Endothelial cell of umbilical vein (primary cell): ENCODE data around the gene RTL10. TPM values are rescaled to one million over a fixed set of nuclear protein-coding genes. Genes with fewer than 3 reads are reported as not detected.
A peak's percentile ranks its signal among the peaks of the same experiment; 100 is the strongest.

Source experiments
- BruUV-seq: library from RNA; stranded (reverse); fragments of 400-500 nt; replicated peaks from 2 replicates; lab custom pipeline; 2021; lab: Mats Ljungman, UMichigan
- CTCF ChIA-PET: fragments of 300-600, 350-600 bp; sonication (Branson Sonifier 250); formaldehyde crosslinking; loops from one replicate; lab custom pipeline; 2021; ENCODE audit warnings: antibody characterized with exemption, inconsistent platforms; lab: Charles Lee
- POLR2A ChIA-PET: fragments of 300-600, 350-600 bp; sonication (Branson Sonifier 250); formaldehyde crosslinking; loops from one replicate; lab custom pipeline; 2021; ENCODE audit warnings: antibody characterized with exemption, inconsistent platforms; lab: Charles Lee
- DNase-seq: peaks from one replicate; pipeline ENCODE4 v3.0.0-alpha.2; 2011; ENCODE audit warnings: low read depth, low spot score
- FAIRE-seq: peaks from 2 replicates; lab custom pipeline; 2011; peaks lifted over from hg19 to GRCh38; lab: Jason Lieb, UNC
- H2AFZ ChIP-seq: 2 replicates; pipeline ENCODE4 v1.6.0; 2012; ENCODE audit warnings: low read depth, low read length, control low read depth, inconsistent platforms
- H3K27ac ChIP-seq: 2 replicates; pipeline ENCODE4 v1.5.1; 2011; ENCODE audit warnings: low read depth, mild to moderate bottlenecking, control low read depth, low read length, moderate library complexity; ENCODE audit not compliant: insufficient read depth
- H3K27me3 ChIP-seq, 2 experiments: 2 replicates each; pipeline versions ENCODE4 v1.6.0 to v1.6.1; 2011; ENCODE audit warnings: low read length in 2 of 2, mixed read lengths in 1 of 2; ENCODE audit not compliant: control insufficient read depth in 2 of 2, insufficient read depth in 2 of 2
- H3K36me3 ChIP-seq, 2 experiments: 2 replicates in 1 of 2; 3 replicates in 1 of 2; pipeline ENCODE4 v1.5.1; 2011; ENCODE audit warnings: low read length in 2 of 2, mild to moderate bottlenecking in 1 of 2, moderate library complexity in 1 of 2; ENCODE audit not compliant: control insufficient read depth in 2 of 2, insufficient read depth in 2 of 2; ENCODE audit errors: extremely low read depth in 1 of 2
- H3K4me1 ChIP-seq: 3 replicates; pipeline ENCODE4 v1.5.1; 2011; ENCODE audit warnings: mild to moderate bottlenecking, low read length; ENCODE audit not compliant: control insufficient read depth, insufficient read depth; ENCODE audit errors: extremely low read depth
- H3K4me2 ChIP-seq: 2 replicates; pipeline ENCODE4 v1.6.1; 2011; ENCODE audit warnings: low read length, control low read depth, mixed read lengths; ENCODE audit not compliant: insufficient read depth
- H3K4me3 ChIP-seq, 3 experiments: fragments of 200-600 bp in 1 of 3; sonication (generic), shearing (Covaris generic) in 1 of 3; replicated peaks in 1 of 3; 2 replicates each; pipeline ENCODE4 v1.5.1; 2011 to 2016; ENCODE audit warnings: control low read depth in 3 of 3, low read length in 3 of 3, mild to moderate bottlenecking in 2 of 3, inconsistent platforms in 1 of 3, low read depth in 1 of 3, moderate library complexity in 1 of 3; ENCODE audit not compliant: insufficient read depth in 1 of 3
- H3K79me2 ChIP-seq: 2 replicates; pipeline ENCODE4 v1.6.0; 2012; ENCODE audit warnings: low read length, inconsistent platforms; ENCODE audit not compliant: control insufficient read depth, insufficient read depth
- H3K9ac ChIP-seq: replicated peaks from 2 replicates; pipeline ENCODE3; 2011; ENCODE audit warnings: low read length, control low read depth; ENCODE audit not compliant: insufficient read depth; ENCODE audit errors: extremely low read depth
- H3K9me1 ChIP-seq: replicated peaks from 3 replicates; pipeline ENCODE4 v1.6.0; 2011; ENCODE audit warnings: mild to moderate bottlenecking, low read length; ENCODE audit not compliant: control insufficient read depth, insufficient read depth; ENCODE audit errors: extremely low read depth
- H3K9me3 ChIP-seq: replicated peaks from 2 replicates; pipeline ENCODE4 v1.5.1; 2012; ENCODE audit warnings: low read length, inconsistent platforms; ENCODE audit not compliant: control insufficient read depth, insufficient read depth
- H4K20me1 ChIP-seq: replicated peaks from 2 replicates; pipeline ENCODE3; 2011; ENCODE audit warnings: mild to moderate bottlenecking, low read length; ENCODE audit not compliant: control insufficient read depth, insufficient read depth; ENCODE audit errors: extremely low read depth
- EZH2 ChIP-seq: IDR thresholded peaks from 2 replicates; pipeline ENCODE4 v1.6.1; 2012; ENCODE audit warnings: borderline replicate concordance, low read depth, mild to moderate bottlenecking, moderate library complexity, low read length, inconsistent platforms; ENCODE audit not compliant: severe bottlenecking
- FOS ChIP-seq: IDR thresholded peaks from 2 replicates; pipeline ENCODE4 v1.6.1; 2011; ENCODE audit warnings: mild to moderate bottlenecking, low read length, moderate library complexity, borderline replicate concordance; ENCODE audit not compliant: insufficient read depth
- GATA2 ChIP-seq: IDR thresholded peaks from 2 replicates; pipeline ENCODE4 v1.7.0; 2011; ENCODE audit warnings: low read depth, mild to moderate bottlenecking, moderate library complexity, mixed read lengths, low read length; ENCODE audit not compliant: insufficient read length, insufficient read depth
- JUN ChIP-seq: IDR thresholded peaks from 2 replicates; pipeline ENCODE4 v1.6.1; 2011; ENCODE audit warnings: borderline replicate concordance, low read depth; ENCODE audit not compliant: insufficient read length, insufficient read depth
- MYC ChIP-seq: IDR thresholded peaks from one replicate; pipeline ENCODE4 v1.6.1; 2011; ENCODE audit warnings: mild to moderate bottlenecking, low read depth, low read length
- POLR2A ChIP-seq: IDR thresholded peaks from 2 replicates; pipeline ENCODE4 v1.6.1; 2012; ENCODE audit warnings: low read depth, mild to moderate bottlenecking, control low read depth, low read length
- POLR2AphosphoS5 ChIP-seq: IDR thresholded peaks from 2 replicates; pipeline ENCODE4 v1.6.1; 2012; ENCODE audit warnings: low read depth, mild to moderate bottlenecking, control low read depth, low read length, moderate library complexity; ENCODE audit not compliant: insufficient read depth
- dilution Hi-C: fragments of 300-500 bp; cut with MboI; formaldehyde crosslinking; loops from one replicate; pipeline ENCODE4 v1.15.0; 2019; ENCODE audit warnings: low sequenced_read_pairs; ENCODE audit not compliant: extremely low pct_ligation_motif_present
- intact Hi-C: fragments of 100-400 bp; cut with micrococcal nuclease; formaldehyde crosslinking; loops from one replicate; pipeline ENCODE4 v1.10.0; 2022
- polyA plus RNA-seq, 4 experiments: library from polyadenylated mRNA; depleted of rRNA in 3 of 4; stranded (reverse) in 3 of 4; unstranded in 1 of 4; fragments of >200 nt; gene quantifications; 2 replicates each; pipeline versions ENCODE4 v1.2.1 to v1.2.3, GENCODE V29; 2011 to 2012; ENCODE audit warnings: missing spikeins in 1 of 4
- total RNA-seq: library from RNA; stranded (reverse); gene quantifications from 2 replicates; pipeline ENCODE4 v1.2.3, GENCODE V29; 2021
- TF ChIP-seq, protein P1 (sequence below): IDR thresholded peaks from 2 replicates; pipeline ENCODE4 v1.6.1; 2011; ENCODE audit not compliant: insufficient read depth, insufficient read length
- TF ChIP-seq, protein P2 (sequence below), 2 donors: IDR thresholded peaks; 1 replicate in 1 of 2; 2 replicates in 1 of 2; pipeline ENCODE4 v1.5.1; 2011; ENCODE audit warnings: low read length in 2 of 2, mild to moderate bottlenecking in 2 of 2, moderate library complexity in 2 of 2, control low read depth in 1 of 2, inconsistent platforms in 1 of 2, low read depth in 1 of 2; ENCODE audit not compliant: insufficient read depth in 1 of 2; ENCODE audit errors: extremely low read depth in 1 of 2

RTL10 gene
- total and polyA plus RNA-seq, 2 donors (not counting 3 experiments of a cell fraction or from before 2014, with no cell fraction given): 31.9 to 40.8 TPM

DNA sequence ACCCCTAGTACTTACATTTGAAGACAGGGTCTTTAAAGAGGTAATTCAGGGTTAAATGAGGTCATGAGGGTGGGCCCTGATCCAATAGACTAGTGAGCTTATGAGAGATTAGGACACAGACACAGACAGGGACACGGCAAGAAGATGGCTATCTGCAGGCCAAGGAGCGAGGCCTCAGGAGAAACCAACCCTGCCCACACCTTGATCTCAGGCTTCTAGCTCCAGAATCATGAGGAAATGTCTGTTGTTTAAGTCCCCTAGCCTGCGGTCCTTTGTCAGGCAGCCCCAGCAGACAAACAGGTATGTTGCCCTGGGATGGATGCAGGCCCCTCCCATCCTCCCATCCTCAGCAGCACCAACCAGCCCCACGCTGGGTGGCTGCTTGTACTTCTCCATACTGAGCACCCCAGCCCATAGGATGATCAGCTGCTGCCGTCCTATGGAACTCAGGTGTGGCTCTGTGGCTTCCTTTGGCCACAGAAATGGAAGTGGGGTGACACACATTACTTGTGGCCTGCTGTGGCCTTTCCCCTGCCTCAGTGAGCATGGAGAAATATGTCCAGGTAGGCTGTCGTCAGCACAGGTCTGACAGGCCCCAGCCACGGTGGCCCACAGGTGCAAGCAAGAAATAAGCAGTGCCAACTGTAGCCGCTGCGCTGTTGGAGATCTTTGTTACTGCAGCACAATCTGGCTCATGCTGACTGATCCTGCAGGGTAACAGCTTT, 7.9 kb downstream of the RTL10 start:
- H2AFZ ChIP-seq: no peak overlapping the region
- POLR2A ChIA-PET: no interaction called here
- H3K4me1 ChIP-seq: peaks cover 34% of the 10 kb centered on the region
- H3K36me3 ChIP-seq: peaks cover 8 to 18% of the 10 kb centered on the region in 2 experiments
- H3K9ac ChIP-seq: no peak overlapping the region
- CTCF ChIA-PET: interaction anchor here (2.7 kb wide), 1 partner anchor 63 kb away, joined by 10 read pairs; no protein-coding TSS in a partner anchor
- H3K9me1 ChIP-seq: no peaks in the 10 kb centered on the region
- no peak overlapping the region for H3K27ac ChIP-seq
- TF ChIP-seq MYC: no peak
- no peak for TF ChIP-seq EZH2
- TF ChIP-seq, protein P1, sequence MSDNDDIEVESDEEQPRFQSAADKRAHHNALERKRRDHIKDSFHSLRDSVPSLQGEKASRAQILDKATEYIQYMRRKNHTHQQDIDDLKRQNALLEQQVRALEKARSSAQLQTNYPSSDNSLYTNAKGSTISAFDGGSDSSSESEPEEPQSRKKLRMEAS: no peak
- no peak for TF ChIP-seq POLR2AphosphoS5
- intact Hi-C loops: no loop called here
- dilution Hi-C loops: no loop called here
- no peak overlapping the region for H3K4me3 ChIP-seq
- FAIRE-seq (no peak), DNase-seq (no peak)
- H3K4me2 ChIP-seq: no peak overlapping the region
- H3K9me3 ChIP-seq: no peaks in the 10 kb centered on the region
- H3K27me3 ChIP-seq: no peaks in the 10 kb centered on the region
- no TSS peak for BruUV-seq
- no peaks in the 10 kb centered on the region for H4K20me1 ChIP-seq
- peaks cover 21% of the 10 kb centered on the region for H3K79me2 ChIP-seq

DNA sequence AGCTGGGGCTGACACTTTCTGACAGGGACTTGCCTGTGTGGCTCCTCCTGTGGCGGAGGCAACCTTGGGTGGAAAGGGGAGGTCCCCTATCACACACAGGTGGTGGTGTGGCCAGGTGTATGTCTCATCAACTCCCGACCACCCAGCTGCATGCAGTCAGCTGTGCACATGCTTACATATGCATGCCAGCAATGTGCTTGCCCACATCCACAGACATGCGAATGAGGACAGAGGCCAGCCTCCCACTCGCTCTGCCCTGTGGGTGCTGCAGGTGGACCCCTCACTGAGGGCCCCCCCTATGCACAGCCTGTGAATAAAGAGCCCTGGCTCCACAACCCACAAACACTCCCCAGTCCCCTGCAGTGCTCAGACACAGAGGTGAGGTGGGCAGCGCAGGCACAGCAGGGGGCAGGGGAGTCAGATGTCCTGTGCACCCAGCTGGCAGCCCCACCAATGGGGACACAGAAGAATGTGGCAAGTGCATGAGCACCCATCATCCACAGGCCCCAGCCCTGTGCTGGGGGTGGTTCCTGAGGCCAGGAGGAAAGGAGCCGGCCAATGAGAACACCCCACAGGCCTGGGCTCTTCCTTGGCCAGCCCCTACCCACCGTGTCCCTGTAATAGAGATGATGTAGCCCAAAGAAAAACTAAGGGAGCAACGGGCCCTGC, 9.5 kb downstream of the RTL10 start:
- POLR2A ChIA-PET: interaction anchor here (0.7 to 1.2 kb wide), 4 partner anchors 11 to 47 kb away, joined by 3 read pairs; no protein-coding TSS in a partner anchor
- Histone ChIP-seq H2AFZ (no peak overlapping the region), H3K4me1 (peaks cover 33% of the 10 kb centered on the region), H3K4me3 (no peak overlapping the region), H3K27ac (peak overlapping the region; percentile 80), H3K36me3 (peaks cover 0 to 4% of the 10 kb centered on the region in 2 experiments), H3K9ac (no peak overlapping the region), H3K4me2 (no peak overlapping the region), H3K79me2 (peaks cover 5% of the 10 kb centered on the region), H3K9me1 (no peaks in the 10 kb centered on the region), H3K27me3 (no peaks in the 10 kb centered on the region), H3K9me3 (no peaks in the 10 kb centered on the region), H4K20me1 (no peaks in the 10 kb centered on the region)
- no peak for FAIRE-seq
- no peak for DNase-seq
- BruUV-seq: no TSS peak
- TF ChIP-seq EZH2: no peak
- no peak for TF ChIP-seq JUN
- TF ChIP-seq POLR2A: no peak
- TF ChIP-seq, protein P2, sequence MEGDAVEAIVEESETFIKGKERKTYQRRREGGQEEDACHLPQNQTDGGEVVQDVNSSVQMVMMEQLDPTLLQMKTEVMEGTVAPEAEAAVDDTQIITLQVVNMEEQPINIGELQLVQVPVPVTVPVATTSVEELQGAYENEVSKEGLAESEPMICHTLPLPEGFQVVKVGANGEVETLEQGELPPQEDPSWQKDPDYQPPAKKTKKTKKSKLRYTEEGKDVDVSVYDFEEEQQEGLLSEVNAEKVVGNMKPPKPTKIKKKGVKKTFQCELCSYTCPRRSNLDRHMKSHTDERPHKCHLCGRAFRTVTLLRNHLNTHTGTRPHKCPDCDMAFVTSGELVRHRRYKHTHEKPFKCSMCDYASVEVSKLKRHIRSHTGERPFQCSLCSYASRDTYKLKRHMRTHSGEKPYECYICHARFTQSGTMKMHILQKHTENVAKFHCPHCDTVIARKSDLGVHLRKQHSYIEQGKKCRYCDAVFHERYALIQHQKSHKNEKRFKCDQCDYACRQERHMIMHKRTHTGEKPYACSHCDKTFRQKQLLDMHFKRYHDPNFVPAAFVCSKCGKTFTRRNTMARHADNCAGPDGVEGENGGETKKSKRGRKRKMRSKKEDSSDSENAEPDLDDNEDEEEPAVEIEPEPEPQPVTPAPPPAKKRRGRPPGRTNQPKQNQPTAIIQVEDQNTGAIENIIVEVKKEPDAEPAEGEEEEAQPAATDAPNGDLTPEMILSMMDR (IDR thresholded peaks at IDR 0.05; ENCODE audit: extremely low read depth in 1 of 2, insufficient read depth in 1 of 2, low read depth in 1 of 2, low read length in 2 of 2): no peak
- no peak for TF ChIP-seq MYC
- no peak for TF ChIP-seq FOS
- no peak for TF ChIP-seq POLR2AphosphoS5
- TF ChIP-seq GATA2: no peak
- TF ChIP-seq, protein P1: no peak
- intact Hi-C loops: loop anchor here (2.0 kb wide), 3 partner anchors 36 to 72 kb away; no protein-coding TSS in a partner anchor
- CTCF ChIA-PET: interaction anchor here (1.1 to 2.3 kb wide), 6 partner anchors 9 to 115 kb away, joined by 3 to 12 read pairs (median 7); partner anchors contain the start of genes GNB1L and RTL10
- dilution Hi-C loops: no loop called here
